NT2/D1 (cell line): ENCODE measurements around the gene BACE2.
"Not testable (repeated sequence)": the region's sequence is repeated elsewhere in the genome, so short reads cannot be mapped to it uniquely, and the experiment has no call there.

Experiments used
- YY1 ChIP-seq: IDR thresholded peaks from 2 replicates; pipeline ENCODE4 v1.6.1; 2011; ENCODE audit not compliant: insufficient read length, insufficient read depth
- ZNF274 ChIP-seq: IDR thresholded peaks from 2 replicates; pipeline ENCODE4 v1.6.1; 2011; ENCODE audit warnings: mild to moderate bottlenecking, low read depth, low read length

DNA sequence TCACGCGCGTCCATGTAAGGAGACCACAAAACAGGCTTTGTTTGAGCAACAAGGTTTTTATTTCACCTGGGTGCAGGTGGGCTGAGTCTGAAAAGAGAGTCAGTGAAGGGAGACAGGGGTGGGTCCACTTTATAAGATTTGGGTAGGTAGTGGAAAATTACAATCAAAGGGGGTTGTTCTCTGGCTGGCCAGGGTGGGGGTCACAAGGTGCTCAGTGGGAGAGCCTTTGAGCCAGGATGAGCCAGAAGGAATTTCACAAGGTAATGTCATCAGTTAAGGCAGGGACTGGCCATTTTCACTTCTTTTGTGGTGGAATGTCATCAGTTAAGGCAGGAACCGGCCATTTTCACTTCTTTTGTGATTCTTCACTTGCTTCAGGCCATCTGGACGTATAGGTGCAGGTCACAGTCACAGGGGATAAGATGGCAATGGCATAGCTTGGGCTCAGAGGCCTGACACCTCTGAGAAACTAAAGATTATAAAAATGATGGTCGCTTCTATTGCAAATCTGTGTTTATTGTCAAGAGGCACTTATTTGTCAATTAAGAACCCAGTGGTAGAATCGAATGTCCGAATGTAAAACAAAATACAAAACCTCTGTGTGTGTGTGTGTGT, 76.4 kb downstream of the BACE2 start:
- not testable (repeated sequence) for TF ChIP-seq ZNF274, YY1
